ENCODE data around the gene SERTAD4.

The SERTAD4 gene

DNA sequence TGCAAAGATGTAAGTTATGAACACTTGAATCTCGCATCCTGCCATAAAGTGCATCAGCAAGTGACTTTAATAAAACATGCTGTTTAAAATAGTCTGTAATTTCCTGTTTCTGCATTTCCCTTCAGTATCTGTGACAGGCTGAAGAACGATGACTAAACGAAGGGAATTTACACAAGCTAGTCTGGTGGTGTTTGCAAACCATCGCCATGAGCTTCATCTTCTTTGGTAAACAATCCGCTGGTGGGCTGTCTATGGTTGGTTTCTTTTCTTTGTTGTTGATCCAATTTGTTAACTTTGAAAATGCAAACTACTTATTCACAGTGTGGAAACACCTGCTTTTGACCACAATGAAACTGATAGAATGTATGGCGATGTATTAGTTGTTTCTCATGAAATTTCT, 13.9 kb downstream of the SERTAD4 start:
- Histone ChIP-seq H3K9ac (ENCODE audit: low read length) (no peak overlapping the region), H3K4me2 (ENCODE audit: low read length) (no peak overlapping the region), H3K27ac (ENCODE audit: low read depth, low read length) (no peak overlapping the region), H3K79me2 (ENCODE audit: control insufficient read depth, insufficient read depth, low read length) (no peaks in the 10 kb centered on the region), H3K4me3 (ENCODE audit: low read length) (no peak overlapping the region), H2BK15ac (replicated peaks; ENCODE audit: low read depth) (no peak overlapping the region), H3K4me1 (ENCODE audit: control insufficient read depth, low read depth, low read length) (peaks cover 3% of the 10 kb centered on the region), H3K79me1 (ENCODE audit: low read length) (no peaks in the 10 kb centered on the region), H3K36me3 (ENCODE audit: control insufficient read depth, insufficient read depth, low read length) (no peaks in the 10 kb centered on the region), H3K23ac (ENCODE audit: low read length) (no peak overlapping the region), H4K8ac (ENCODE audit: low read depth, low read length) (no peak overlapping the region), H2BK120ac (ENCODE audit: low read depth, low read length) (no peak overlapping the region), H4K5ac (ENCODE audit: low read length) (no peak overlapping the region), H3K56ac (ENCODE audit: low read length) (no peak overlapping the region), H3K27me3 (ENCODE audit: insufficient read depth, low read length, poor library complexity) (no peaks in the 10 kb centered on the region), H3K4ac (ENCODE audit: low read depth, low read length) (no peak overlapping the region), H2BK5ac (ENCODE audit: low read length) (no peak overlapping the region), H3K18ac (ENCODE audit: low read length) (no peak overlapping the region), H2AK5ac (ENCODE audit: low read length) (no peak overlapping the region)
- DNase-seq = no peak
- no CpG with 5 or more reads among the region's 6 CpGs for WGBS (ENCODE audit: extremely low coverage, insufficient coverage, low lambda C conversion rate)

DNA sequence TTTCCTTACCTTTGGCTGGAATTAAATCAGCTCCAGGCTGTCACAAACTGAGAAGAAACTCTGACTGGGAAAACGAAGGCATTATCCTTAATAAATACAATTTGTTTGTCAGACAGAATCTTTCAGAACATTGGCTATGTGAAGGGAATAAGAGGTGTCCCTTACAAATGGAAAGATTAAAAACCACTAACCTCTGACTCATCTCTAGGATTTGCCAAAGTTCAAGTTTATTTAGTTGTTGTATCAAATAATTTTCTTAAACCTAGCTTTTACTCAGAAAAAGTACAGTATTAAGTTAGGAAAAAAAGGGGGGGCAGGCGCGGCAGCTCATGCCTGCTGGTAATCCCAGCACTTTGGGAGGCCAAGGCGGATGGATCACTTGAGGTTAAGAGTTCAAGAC, 15.7 kb downstream of the SERTAD4 start:
- Histone ChIP-seq H3K27ac (ENCODE audit: low read depth, low read length) (no peak overlapping the region), H3K56ac (ENCODE audit: low read length) (no peak overlapping the region), H3K79me1 (ENCODE audit: low read length) (no peaks in the 10 kb centered on the region), H2BK5ac (ENCODE audit: low read length) (no peak overlapping the region), H3K4me3 (ENCODE audit: low read length) (no peak overlapping the region), H2BK120ac (ENCODE audit: low read depth, low read length) (no peak overlapping the region), H3K4me1 (ENCODE audit: control insufficient read depth, low read depth, low read length) (peaks cover 3% of the 10 kb centered on the region), H3K9ac (ENCODE audit: low read length) (no peak overlapping the region), H3K4me2 (ENCODE audit: low read length) (no peak overlapping the region), H3K23ac (ENCODE audit: low read length) (no peak overlapping the region), H3K79me2 (ENCODE audit: control insufficient read depth, insufficient read depth, low read length) (no peaks in the 10 kb centered on the region), H2BK15ac (replicated peaks; ENCODE audit: low read depth) (no peak overlapping the region), H2AK5ac (ENCODE audit: low read length) (no peak overlapping the region), H3K4ac (ENCODE audit: low read depth, low read length) (no peak overlapping the region), H4K5ac (ENCODE audit: low read length) (no peak overlapping the region), H4K8ac (ENCODE audit: low read depth, low read length) (no peak overlapping the region), H3K36me3 (ENCODE audit: control insufficient read depth, insufficient read depth, low read length) (no peaks in the 10 kb centered on the region), H3K27me3 (ENCODE audit: insufficient read depth, low read length, poor library complexity) (no peaks in the 10 kb centered on the region), H3K18ac (ENCODE audit: low read length) (no peak overlapping the region)
- no peak for DNase-seq
- WGBS (ENCODE audit: extremely low coverage, insufficient coverage, low lambda C conversion rate) = no CpG with 5 or more reads among the region's 4 CpGs

DNA sequence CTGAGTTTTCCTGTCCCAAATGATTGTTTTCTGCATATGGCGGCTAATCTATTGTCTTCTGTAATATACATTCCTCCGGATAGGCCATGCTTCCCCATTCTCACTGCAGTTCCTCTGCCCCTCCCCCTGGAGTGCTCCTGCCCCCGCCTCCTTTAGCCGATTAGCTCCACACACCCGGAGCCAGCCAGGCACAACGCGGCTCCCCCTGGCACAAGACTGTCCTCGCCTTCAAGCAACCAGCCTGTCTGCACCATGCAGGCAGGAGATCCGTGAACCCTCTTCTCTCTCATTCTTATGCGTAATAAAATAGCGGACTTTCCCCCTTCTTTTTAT, 18.0 kb downstream of the SERTAD4 start:
- Histone ChIP-seq H3K36me3 (ENCODE audit: control insufficient read depth, insufficient read depth, low read length) (no peaks in the 10 kb centered on the region), H3K4me2 (ENCODE audit: low read length) (peak overlapping the region; percentile 74), H3K9ac (ENCODE audit: low read length) (peak overlapping the region; percentile 55), H2BK15ac (replicated peaks; ENCODE audit: low read depth) (no peak overlapping the region), H3K79me2 (ENCODE audit: control insufficient read depth, insufficient read depth, low read length) (no peaks in the 10 kb centered on the region), H3K4me1 (ENCODE audit: control insufficient read depth, low read depth, low read length) (peaks cover 3% of the 10 kb centered on the region), H3K23ac (ENCODE audit: low read length) (no peak overlapping the region), H2AK5ac (ENCODE audit: low read length) (no peak overlapping the region), H4K8ac (ENCODE audit: low read depth, low read length) (no peak overlapping the region), H2BK5ac (ENCODE audit: low read length) (no peak overlapping the region), H3K4me3 (ENCODE audit: low read length) (no peak overlapping the region), H3K27ac (ENCODE audit: low read depth, low read length) (peak overlapping the region; percentile 91), H3K79me1 (ENCODE audit: low read length) (no peaks in the 10 kb centered on the region), H4K5ac (ENCODE audit: low read length) (no peak overlapping the region), H3K56ac (ENCODE audit: low read length) (peak overlapping the region; percentile 97), H2BK120ac (ENCODE audit: low read depth, low read length) (no peak overlapping the region), H3K18ac (ENCODE audit: low read length) (no peak overlapping the region), H3K4ac (ENCODE audit: low read depth, low read length) (no peak overlapping the region), H3K27me3 (ENCODE audit: insufficient read depth, low read length, poor library complexity) (no peaks in the 10 kb centered on the region)
- no CpG with 5 or more reads among the region's 11 CpGs for WGBS (ENCODE audit: extremely low coverage, insufficient coverage, low lambda C conversion rate)
- peak; percentile 91 for DNase-seq

DNA sequence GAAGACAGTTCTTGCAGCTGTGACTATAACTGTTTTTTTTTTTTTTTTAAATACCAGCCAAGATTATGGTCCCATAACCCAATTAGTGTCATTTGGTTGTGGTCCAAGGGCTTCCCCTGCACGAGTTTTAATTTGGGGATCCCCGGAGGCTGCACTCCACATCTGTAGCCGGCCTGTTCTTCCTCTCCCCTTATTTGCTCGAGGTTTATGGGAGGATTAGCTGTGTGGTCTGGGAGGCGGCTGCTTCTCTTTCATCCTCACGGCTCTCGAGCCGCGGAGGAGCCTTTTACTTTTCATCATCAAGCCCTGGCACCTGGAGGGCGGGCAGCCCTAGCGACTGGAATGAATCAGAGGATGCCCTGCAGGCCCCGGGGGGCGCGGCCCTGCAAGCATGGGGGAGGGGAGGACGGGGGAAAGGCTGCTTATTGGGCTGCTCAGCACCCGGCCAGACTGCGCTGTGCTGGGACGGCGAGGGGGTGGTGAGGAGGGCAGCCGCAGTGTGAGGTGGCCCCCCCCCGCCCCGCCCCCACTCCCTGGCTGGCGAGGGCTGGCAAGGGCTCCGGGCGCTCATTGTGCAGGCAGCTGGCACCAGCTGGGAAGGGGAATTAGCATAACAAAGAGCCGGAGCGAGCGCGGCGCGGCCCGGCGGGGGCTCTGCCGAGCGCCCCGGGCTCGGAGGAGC, 18.5 kb downstream of the SERTAD4 start:
- Histone ChIP-seq H3K27ac (ENCODE audit: low read depth, low read length) (peak overlapping the region; percentile 91), H3K4me2 (ENCODE audit: low read length) (peak overlapping the region; percentile 93), H3K27me3 (ENCODE audit: insufficient read depth, low read length, poor library complexity) (no peaks in the 10 kb centered on the region), H3K23ac (ENCODE audit: low read length) (no peak overlapping the region), H4K8ac (ENCODE audit: low read depth, low read length) (no peak overlapping the region), H3K9ac (ENCODE audit: low read length) (peak overlapping the region; percentile 89), H3K4ac (ENCODE audit: low read depth, low read length) (peak overlapping the region; percentile 92), H3K4me3 (ENCODE audit: low read length) (peak overlapping the region; percentile 39), H3K18ac (ENCODE audit: low read length) (peak overlapping the region; percentile 85), H3K36me3 (ENCODE audit: control insufficient read depth, insufficient read depth, low read length) (no peaks in the 10 kb centered on the region), H2BK120ac (ENCODE audit: low read depth, low read length) (no peak overlapping the region), H4K5ac (ENCODE audit: low read length) (no peak overlapping the region), H2AK5ac (ENCODE audit: low read length) (no peak overlapping the region), H2BK5ac (ENCODE audit: low read length) (no peak overlapping the region), H3K79me2 (ENCODE audit: control insufficient read depth, insufficient read depth, low read length) (no peaks in the 10 kb centered on the region), H2BK15ac (replicated peaks; ENCODE audit: low read depth) (no peak overlapping the region), H3K56ac (ENCODE audit: low read length) (peak overlapping the region; percentile 97), H3K79me1 (ENCODE audit: low read length) (no peaks in the 10 kb centered on the region), H3K4me1 (ENCODE audit: control insufficient read depth, low read depth, low read length) (peaks cover 3% of the 10 kb centered on the region)
- DNase-seq = peak; percentile 94
- WGBS (ENCODE audit: extremely low coverage, insufficient coverage, low lambda C conversion rate) = no CpG with 5 or more reads among the region's 37 CpGs

DNA sequence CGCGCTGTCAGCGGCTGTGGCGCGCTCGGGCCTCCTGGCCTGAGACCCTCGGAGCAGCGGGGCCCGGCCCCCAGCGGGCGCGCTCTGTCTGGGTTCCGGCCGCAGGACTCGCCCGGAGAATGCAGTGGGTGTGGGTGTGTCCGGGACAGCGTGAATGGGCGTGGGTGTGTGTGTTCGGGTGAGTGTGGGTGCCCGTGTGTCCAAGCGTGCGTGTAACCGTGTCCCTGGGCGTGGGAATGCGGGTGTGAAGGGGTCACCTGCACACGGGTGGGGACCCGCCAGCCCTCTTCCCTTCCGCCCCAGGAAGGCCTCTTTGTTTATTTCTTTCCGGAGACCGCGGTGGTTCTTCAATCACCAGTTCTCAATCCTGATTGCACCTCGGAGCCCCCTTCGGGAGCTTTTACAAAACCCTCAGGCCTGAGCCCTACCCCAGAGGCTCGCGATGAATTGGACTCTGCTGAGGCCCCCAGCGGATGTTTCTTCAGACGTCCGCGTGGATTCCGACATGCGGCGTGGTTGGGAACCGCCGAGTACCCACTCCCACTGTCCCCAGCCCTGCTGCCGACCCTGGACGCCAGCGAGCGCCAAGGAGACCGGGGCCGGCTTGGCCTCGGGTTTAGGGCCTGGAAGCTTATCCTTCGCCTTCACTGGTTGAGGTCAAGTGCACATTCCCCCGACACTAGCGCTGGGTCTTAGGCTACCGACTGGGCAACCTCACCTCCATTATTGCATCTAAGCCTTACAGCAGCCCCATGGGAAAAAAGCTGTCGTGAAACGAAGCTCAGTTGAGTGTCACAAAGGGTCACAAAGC, 19.3 kb downstream of the SERTAD4 start:
- Histone ChIP-seq H3K4me3 (ENCODE audit: low read length) (peak overlapping the region; percentile 39), H3K56ac (ENCODE audit: low read length) (peak overlapping the region; percentile 97), H3K9ac (ENCODE audit: low read length) (peak overlapping the region; percentile 89), H3K4me2 (ENCODE audit: low read length) (peak overlapping the region; percentile 93), H2BK120ac (ENCODE audit: low read depth, low read length) (peak overlapping the region; percentile 30), H3K4me1 (ENCODE audit: control insufficient read depth, low read depth, low read length) (peaks cover 3% of the 10 kb centered on the region), H3K79me1 (ENCODE audit: low read length) (no peaks in the 10 kb centered on the region), H4K5ac (ENCODE audit: low read length) (no peak overlapping the region), H3K18ac (ENCODE audit: low read length) (peak overlapping the region; percentile 85), H3K27me3 (ENCODE audit: insufficient read depth, low read length, poor library complexity) (no peaks in the 10 kb centered on the region), H3K23ac (ENCODE audit: low read length) (peak overlapping the region; percentile 100), H3K27ac (ENCODE audit: low read depth, low read length) (peak overlapping the region; percentile 91), H2AK5ac (ENCODE audit: low read length) (no peak overlapping the region), H4K8ac (ENCODE audit: low read depth, low read length) (no peak overlapping the region), H3K79me2 (ENCODE audit: control insufficient read depth, insufficient read depth, low read length) (no peaks in the 10 kb centered on the region), H2BK15ac (replicated peaks; ENCODE audit: low read depth) (no peak overlapping the region), H3K4ac (ENCODE audit: low read depth, low read length) (peak overlapping the region; percentile 92), H2BK5ac (ENCODE audit: low read length) (peak overlapping the region; percentile 97), H3K36me3 (ENCODE audit: control insufficient read depth, insufficient read depth, low read length) (no peaks in the 10 kb centered on the region)
- WGBS (ENCODE audit: extremely low coverage, insufficient coverage, low lambda C conversion rate) = no CpG with 5 or more reads among the region's 58 CpGs
- DNase-seq = peak; percentile 80
